A549 treated with CpdA at 1 μM for 4 hours (cell line): Measurements from ENCODE around the gene SOX4. TPM values are rescaled to one million over a fixed set of nuclear protein-coding genes. Genes with fewer than 3 reads are reported as not detected.

Source experiments
- total RNA-seq: library from RNA; stranded (reverse); fragments of 200-300 nt; extraction: Qiagen RNA extraction; gene quantifications from 5 replicates; pipeline ENCODE4 v1.2.3, GENCODE V29; 2022; ENCODE audit warnings: low read depth

SOX4 gene
- total RNA-seq = 12.8 to 16.3 TPM (median 14.5 TPM) in 5 replicates

GRCh38 chr6:21593412-21593926, at the start of gene SOX4:
TSS of gene SOX4 (plus strand) at chr6:21593751. CDS start at chr6:21594535, 784 bp downstream.

